Stimulated activated CD4-positive, alpha-beta T cell treated with anti-CD3 and anti-CD28 coated beads, TNF-alpha, amount 100 ng/mL, for 1 hour (primary cell): ENCODE measurements around the gene PEX11A.
"Not testable (repeated sequence)": the region's sequence is repeated elsewhere in the genome, so short reads cannot be mapped to it uniquely, and the experiment has no call there.

Experiments used
- DNase-seq, 3 donors: peaks; one replicate each; pipeline ENCODE4 v3.0.0-alpha.2; 2020; ENCODE audit warnings: low read depth in 3 of 3, low spot score in 1 of 3

The PEX11A gene, protein sequence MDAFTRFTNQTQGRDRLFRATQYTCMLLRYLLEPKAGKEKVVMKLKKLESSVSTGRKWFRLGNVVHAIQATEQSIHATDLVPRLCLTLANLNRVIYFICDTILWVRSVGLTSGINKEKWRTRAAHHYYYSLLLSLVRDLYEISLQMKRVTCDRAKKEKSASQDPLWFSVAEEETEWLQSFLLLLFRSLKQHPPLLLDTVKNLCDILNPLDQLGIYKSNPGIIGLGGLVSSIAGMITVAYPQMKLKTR

GRCh38 chr15:89690276-89691218 is at the start of gene PEX11A, which contains the start of gene WDR93:
Gene PEX11A (minus strand): TSS chr15:89690754. CDS start chr15:89690632, 122 bp downstream.
Gene WDR93 (plus strand): TSS chr15:89690811. CDS start chr15:89701747, 10,936 bp downstream.
- DNase-seq: peak; percentile 40 to 66 (median 54)

DNA sequence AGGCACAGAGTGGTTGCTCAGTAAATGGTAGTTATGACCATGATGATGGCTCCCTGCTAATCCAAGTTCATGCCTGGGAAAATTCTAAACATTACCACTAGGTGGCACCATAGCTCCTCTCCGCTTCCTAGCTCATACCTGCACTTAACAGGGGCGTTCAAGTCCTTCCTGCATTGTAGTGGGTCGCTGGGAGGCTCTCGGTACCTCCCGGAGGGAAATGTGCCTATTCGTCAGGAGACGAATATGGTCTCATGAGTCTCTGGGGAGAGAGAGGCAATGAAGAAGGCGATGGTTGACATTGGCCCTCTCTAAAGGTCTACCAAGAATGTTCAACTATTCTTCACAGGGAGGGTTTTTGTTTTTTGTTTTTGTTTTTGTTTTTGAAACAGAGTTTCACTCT is 49.6 kb upstream of the PEX11A start:
- peak in 1 of 3 donors; percentile 27 for DNase-seq

DNA sequence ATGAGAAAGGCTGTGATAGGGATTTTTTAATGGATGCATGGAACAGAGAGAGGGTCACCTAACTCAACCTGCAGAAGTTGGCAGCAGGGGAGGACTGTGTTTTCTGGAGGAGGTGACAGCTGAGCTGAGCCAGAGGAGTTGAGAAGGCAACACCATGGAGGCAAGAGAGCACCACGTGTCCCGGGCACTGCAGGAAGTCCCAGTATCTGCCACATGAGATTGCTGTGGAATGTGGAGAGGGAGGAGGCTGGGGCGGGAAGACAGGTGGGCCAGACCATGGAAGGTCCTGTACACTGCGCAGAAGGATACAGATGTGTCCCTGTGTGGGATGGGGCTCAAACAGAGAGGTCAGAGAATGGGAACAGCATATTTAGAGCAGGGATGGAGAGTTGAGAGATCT is 45.2 kb upstream of the PEX11A start:
- DNase-seq: no peak

DNA sequence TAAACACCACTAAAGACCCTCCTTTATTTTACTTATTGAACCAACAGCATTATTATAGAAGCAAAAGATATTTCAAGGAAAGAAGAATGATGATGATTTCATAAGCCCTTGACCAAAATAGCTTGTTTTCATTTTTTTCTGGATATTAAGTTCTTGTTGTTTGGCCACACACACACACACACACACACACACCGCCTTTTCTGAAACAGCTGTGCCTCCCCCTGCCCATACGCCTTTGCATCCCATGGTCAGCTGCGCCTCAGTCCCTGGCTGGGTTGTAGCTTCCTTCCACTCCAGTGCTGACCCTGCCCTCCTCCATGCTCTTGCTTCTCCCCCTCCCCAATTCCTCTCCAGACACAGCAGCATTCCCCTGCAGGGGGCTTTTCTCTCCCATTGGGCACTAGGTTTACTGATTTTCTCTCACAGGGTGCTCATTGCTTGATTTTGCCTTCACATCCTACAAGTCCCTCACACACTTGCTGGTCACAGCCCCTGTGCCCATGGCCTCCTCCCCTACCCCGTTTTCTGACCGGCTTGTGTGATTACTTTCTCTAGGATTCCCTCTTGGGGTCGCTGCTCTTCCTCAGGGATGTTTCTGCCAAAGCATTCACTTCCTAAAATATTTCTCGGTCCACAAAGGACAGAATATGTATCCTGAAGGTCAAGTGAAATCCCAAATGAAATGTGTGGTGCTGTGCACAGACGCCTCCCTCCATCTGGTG is 42.1 kb upstream of the PEX11A start:
- no peak for DNase-seq

DNA sequence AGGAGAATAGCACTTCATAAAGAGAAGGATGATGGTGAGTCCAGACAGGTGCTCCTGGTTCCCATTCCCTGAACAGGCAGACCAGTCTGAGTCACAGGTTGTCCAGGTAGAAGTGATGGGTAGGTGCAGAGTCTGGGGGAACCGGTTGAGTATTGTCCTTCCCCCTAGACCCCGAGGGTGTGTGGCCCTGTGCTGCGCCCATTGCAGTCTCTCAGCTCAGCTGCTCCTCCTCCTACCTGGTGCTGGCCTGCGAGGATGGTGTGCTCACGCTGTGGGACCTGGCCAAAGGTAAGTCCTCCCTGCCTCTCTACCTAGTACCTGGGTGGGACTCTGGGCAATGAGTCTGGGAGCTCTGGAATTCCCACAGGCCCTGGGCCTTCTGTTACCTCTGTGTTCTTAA is 40.7 kb upstream of the PEX11A start:
- DNase-seq: no peak

GRCh38 chr15:89728254-89728653 is 37.7 kb upstream of the PEX11A start:
- DNase-seq: no peak

DNA sequence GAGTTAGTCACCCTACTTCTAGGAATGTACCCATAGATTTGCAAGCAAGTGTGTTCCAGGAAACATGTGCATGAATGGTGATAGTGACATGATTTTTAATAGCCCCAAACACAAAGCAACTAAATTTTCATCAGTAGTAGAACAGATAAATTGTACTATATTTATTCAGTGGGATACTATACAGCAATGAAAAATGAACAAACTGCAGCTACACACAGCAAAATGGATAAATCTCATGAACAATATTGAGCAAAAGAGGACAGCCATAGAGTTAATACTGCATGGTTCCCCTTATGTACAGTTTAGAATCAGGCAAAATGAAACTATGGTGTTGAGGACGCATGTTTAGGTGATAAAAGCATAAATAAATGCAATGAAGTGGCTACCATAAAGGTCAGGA is 34.5 kb upstream of the PEX11A start:
- DNase-seq: no peak

GRCh38 chr15:89724621-89725020 is 34.1 kb upstream of the PEX11A start:
- no peak for DNase-seq

- no peak for DNase-seq
Measured at GRCh38 chr15:89723031-89723430, 32.5 kb upstream of the PEX11A start.

DNA sequence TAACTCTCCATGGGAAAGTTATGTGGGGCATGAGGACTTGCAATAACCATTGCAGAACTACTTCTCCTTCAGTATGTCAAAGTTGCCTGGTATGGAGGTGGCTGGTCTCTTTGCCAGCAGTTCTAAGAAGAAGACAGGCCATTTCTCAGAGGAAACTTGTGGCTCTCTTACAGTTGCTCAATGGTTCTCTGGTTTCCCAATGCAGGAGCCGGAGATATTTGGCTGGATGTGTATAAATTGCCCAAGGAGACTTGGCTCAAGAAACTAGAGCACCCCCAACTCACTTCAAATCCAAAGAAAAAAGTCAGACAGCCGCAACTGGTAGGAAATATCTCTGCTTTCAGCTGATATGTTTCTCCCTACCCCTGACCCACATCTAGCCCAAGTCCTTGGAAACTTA is 24.2 kb upstream of the PEX11A start:
- DNase-seq: no peak

- no peak for DNase-seq
Measured at GRCh38 chr15:89707577-89707976, 17.0 kb upstream of the PEX11A start.

GRCh38 chr15:89704411-89704810 is 13.9 kb upstream of the PEX11A start:
- no peak for DNase-seq

DNA sequence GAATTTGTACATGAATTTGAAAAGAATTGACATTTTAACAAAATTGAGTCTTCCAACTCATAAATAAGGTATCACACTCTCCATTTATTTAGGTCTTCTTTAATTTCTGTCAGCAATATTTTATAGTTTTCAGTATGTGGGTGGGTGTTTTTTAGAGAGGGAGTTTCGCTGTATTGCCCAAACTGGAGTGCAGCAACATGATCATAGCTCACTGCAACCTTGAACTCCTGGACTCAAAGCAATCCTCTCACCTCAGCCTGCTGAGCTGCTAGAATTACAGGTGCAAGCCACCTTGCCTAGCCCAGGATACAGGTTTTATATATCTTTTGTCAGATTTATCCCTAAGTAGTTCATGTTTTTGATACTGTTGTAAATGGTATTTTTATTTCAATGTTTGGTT is 4.6 kb upstream of the PEX11A start:
- DNase-seq: no peak

- no peak for DNase-seq
Measured at GRCh38 chr15:89693696-89694095, 3.1 kb upstream of the PEX11A start.

- no peak for DNase-seq
Measured at GRCh38 chr15:89693091-89693490, 2.5 kb upstream of the PEX11A start.

- DNase-seq: not testable (repeated sequence)
Measured at GRCh38 chr15:89689930-89690275, 651 bp downstream of the PEX11A start.

- no peak for DNase-seq
Measured at GRCh38 chr15:89686522-89686921, 4.0 kb downstream of the PEX11A start.

DNA sequence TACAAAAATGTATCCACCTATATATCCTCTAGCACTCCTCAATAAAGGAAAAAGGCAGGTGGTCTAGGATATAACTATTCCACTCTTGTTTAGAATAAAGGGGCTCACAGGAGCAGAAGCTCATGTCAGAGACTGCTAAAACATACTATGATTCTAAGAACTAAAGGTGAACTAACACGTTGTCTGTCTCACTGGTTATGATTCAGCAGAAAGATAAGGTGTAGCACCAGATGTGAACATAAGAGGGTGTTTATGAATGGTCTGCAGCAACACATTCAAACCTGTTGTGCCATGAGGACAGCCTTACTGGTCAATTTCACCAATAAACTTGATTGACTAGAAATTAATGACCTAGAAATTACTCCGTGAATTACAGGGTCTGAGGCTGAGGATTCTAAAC is 4.6 kb downstream of the PEX11A start:
- no peak for DNase-seq

- DNase-seq: no peak
Measured at GRCh38 chr15:89681146-89681545, 9.4 kb downstream of the PEX11A start.

DNA sequence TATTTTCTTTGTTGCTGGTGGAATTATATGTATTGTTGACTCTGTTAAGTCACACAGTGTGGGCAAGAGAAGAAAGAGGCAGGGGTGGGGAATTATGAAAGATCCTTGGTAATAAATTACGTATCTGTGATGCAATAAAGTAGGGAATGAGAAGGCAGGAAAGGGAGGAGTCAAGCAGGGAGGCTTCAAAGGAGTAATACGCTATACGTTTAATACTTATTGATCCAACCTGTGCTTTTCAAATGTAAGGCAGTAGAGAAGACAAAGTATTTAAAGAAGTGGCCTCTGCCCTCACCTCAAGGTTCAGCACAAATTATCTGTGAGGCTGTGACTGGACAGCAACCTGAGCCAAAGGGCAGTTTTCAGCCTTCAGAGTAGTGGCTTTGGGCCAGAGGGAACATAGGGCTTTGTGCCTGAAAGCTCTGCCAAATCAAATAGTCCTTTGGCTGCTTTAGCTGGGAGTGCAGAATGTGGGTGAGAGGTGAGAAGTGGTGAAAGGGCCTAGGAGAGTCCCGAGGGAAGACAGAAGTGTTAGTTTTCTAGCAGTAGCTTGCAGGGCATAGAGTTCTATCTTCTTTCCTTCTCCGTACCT is 10.2 kb downstream of the PEX11A start:
- DNase-seq: no peak

DNA sequence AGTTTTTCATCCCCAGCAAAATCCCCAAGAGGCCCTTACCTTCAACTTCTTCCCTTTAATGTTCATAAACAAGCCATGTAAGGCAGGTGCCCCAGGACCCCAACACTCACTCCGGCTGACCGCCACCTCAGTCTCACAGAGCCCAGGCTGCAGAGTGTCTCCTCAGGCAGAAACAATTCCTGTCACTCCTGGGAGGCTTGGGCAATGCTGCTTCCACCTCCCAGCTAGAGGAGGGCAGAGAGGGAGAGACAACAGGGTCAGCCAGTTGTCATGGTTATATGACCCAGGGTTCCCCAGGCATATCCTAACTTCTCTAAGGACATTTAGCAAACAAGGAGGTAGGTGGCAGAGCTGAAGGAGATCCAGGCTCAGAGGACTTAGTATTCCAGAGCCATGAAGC is 11.3 kb downstream of the PEX11A start, which contains the start of gene PLIN1:
Gene PLIN1, minus strand, starts transcription at position 156 of the 400 bp plus-strand sequence. CDS start 1,878 bp downstream, outside the sequence.
- DNase-seq: no peak
